GM21737 (cell line): Measurements from ENCODE around the gene CADM1.
A peak's percentile ranks its signal among the peaks of the same experiment; 100 is the strongest.

Experiments
- ATAC-seq: cut with Tn5 transposase; IDR thresholded peaks from one replicate; pipeline ENCODE4 v1.9.1; 2021; ENCODE audit warnings: mild to moderate bottlenecking, moderate library complexity; ENCODE audit not compliant: unreplicated experiment

CADM1 gene

GRCh38 chr11:115256397-115257197, 247.6 kb downstream of the CADM1 start:
- peak; percentile 95 for ATAC-seq

GRCh38 chr11:115255006-115255762, 249.0 kb downstream of the CADM1 start:
- no peak for ATAC-seq

GRCh38 chr11:115251126-115251525, 253.1 kb downstream of the CADM1 start:
- no peak for ATAC-seq

GRCh38 chr11:115249061-115249578, 255.1 kb downstream of the CADM1 start:
- ATAC-seq: no peak

- ATAC-seq: no peak
Observed at GRCh38 chr11:115247953-115248352, 256.3 kb downstream of the CADM1 start.

- no peak for ATAC-seq
Observed at GRCh38 chr11:115247361-115247760, 256.9 kb downstream of the CADM1 start.

GRCh38 chr11:115244758-115245157, 259.5 kb downstream of the CADM1 start:
- ATAC-seq: no peak

GRCh38 chr11:115244296-115244695, 259.9 kb downstream of the CADM1 start:
- ATAC-seq: no peak

- ATAC-seq: no peak
Observed at GRCh38 chr11:115242982-115243381, 261.2 kb downstream of the CADM1 start.

GRCh38 chr11:115241899-115242298, 262.3 kb downstream of the CADM1 start:
- ATAC-seq: no peak

- no peak for ATAC-seq
Observed at GRCh38 chr11:115238791-115239190, 265.4 kb downstream of the CADM1 start.

GRCh38 chr11:115238086-115238485, 266.1 kb downstream of the CADM1 start:
- ATAC-seq: no peak

- no peak for ATAC-seq
Observed at GRCh38 chr11:115237578-115237977, 266.6 kb downstream of the CADM1 start.

GRCh38 chr11:115234794-115235193, 269.4 kb downstream of the CADM1 start:
- ATAC-seq: no peak

- no peak for ATAC-seq
Observed at GRCh38 chr11:115226556-115226955, 277.7 kb downstream of the CADM1 start.

GRCh38 chr11:115224551-115224950, 279.7 kb downstream of the CADM1 start:
- no peak for ATAC-seq

- ATAC-seq: peak; percentile 33
Observed at GRCh38 chr11:115222863-115223530, 281.2 kb downstream of the CADM1 start.

- ATAC-seq: peak; percentile 95
Observed at GRCh38 chr11:115222218-115222862, 281.9 kb downstream of the CADM1 start.

GRCh38 chr11:115221461-115222069, 282.6 kb downstream of the CADM1 start:
- ATAC-seq: no peak

GRCh38 chr11:115220911-115221310, 283.3 kb downstream of the CADM1 start:
- no peak for ATAC-seq
